Memory B cell (primary cell): ENCODE data around the gene NEU4.
A peak's percentile ranks its signal among the peaks of the same experiment; 100 is the strongest.
"Not testable (repeated sequence)": the region's sequence is repeated elsewhere in the genome, so short reads cannot be mapped to it uniquely, and the experiment has no call there.

ENCODE experiments used
- ATAC-seq: fragments of 150-1000 bp; cut with Tn5 transposase; 2 replicates; pipeline ENCODE4 v1.10.0; 2021; ENCODE audit warnings: low read depth, mild to moderate bottlenecking, moderate library complexity
- DNase-seq, 2 donors: peaks; one replicate each; pipeline ENCODE4 v3.0.0; 2022; ENCODE audit warnings: low spot score in 2 of 2
- H3K27ac Mint-ChIP-seq: one replicate; pipeline ENCODE4 v1.8.0; 2022; ENCODE audit warnings: mild to moderate bottlenecking, moderate library complexity, mixed read lengths
- H3K27me3 Mint-ChIP-seq: one replicate; pipeline ENCODE4 v1.8.0; 2022; ENCODE audit warnings: mixed read lengths
- H3K36me3 Mint-ChIP-seq: one replicate; pipeline ENCODE4 v1.8.0; 2022; ENCODE audit warnings: mild to moderate bottlenecking, mixed read lengths
- H3K4me1 Mint-ChIP-seq: one replicate; pipeline ENCODE4 v1.8.0; 2022; ENCODE audit warnings: mixed read lengths
- H3K4me3 Mint-ChIP-seq: one replicate; pipeline ENCODE4 v1.8.0; 2022; ENCODE audit warnings: mild to moderate bottlenecking, moderate library complexity, mixed read lengths
- H3K9me3 Mint-ChIP-seq: one replicate; pipeline ENCODE4 v1.8.0; 2022; ENCODE audit warnings: mixed read lengths

Gene NEU4

DNA sequence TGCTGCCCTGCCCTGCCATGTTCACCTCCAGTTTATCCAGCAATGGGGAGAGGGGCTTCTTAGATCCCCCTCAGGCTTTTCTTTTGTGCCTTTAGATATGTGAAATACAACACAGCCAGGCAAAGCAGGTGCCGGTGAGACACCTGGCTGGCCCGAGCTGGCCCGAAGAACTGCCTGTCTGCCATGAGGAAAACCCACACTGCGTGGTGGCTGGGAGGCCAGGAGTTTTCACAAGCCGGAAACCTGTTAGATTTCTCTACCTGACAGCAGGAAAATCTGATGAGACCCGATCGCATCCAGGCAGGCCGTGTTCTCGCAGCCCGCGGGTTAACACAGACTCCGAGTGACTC lies 38.1 kb upstream of the NEU4 start:
- no peaks in the 10 kb centered on the region for H3K9me3 Mint-ChIP-seq
- H3K4me1 Mint-ChIP-seq: peaks cover 8% of the 10 kb centered on the region
- peaks cover 3% of the 10 kb centered on the region for H3K27me3 Mint-ChIP-seq
- no peak for ATAC-seq
- H3K4me3 Mint-ChIP-seq: no peak overlapping the region
- peak overlapping the region; percentile 9 for H3K27ac Mint-ChIP-seq
- no peak for DNase-seq
- H3K36me3 Mint-ChIP-seq: no peaks in the 10 kb centered on the region

DNA sequence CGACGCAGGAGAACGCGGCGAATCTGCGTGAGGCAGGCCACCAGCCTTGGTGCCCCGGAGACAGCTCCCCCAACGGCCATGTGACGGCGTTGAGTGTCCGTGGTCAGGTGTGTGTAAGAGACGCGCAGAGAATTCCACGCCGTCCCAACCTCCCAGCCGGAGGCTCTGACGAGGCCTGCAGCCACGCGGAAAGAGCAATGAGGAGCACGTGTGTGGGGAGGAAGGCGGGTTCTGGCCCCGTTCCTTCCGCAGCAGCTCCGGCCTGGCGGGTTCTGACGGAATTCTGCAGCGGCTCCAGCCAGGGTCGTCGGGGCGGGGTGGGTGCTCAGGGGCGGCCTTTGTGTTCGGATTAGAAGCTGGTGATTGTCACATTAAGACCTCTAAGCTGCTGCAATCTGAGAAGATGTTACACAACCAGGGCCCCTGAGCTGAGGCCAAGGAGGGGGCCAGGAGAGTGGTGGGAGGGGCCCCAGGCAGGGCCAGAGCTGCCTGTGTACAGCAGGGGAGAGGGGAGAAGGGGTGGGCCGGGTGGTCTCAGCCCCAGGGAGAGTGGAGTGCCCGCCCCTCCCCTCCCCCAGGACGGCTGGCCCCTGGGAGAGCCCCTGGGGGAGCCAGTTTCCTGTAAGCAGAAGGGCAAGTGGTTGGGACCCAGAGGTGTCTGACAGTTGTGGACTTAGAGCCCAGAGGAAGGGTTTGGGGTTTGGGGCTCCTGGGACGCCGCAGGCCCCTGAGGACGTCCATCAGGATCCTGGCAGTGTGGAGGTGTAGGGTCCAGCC lies 37.5 kb upstream of the NEU4 start:
- peak; percentile 24 for ATAC-seq
- no peak for DNase-seq

DNA sequence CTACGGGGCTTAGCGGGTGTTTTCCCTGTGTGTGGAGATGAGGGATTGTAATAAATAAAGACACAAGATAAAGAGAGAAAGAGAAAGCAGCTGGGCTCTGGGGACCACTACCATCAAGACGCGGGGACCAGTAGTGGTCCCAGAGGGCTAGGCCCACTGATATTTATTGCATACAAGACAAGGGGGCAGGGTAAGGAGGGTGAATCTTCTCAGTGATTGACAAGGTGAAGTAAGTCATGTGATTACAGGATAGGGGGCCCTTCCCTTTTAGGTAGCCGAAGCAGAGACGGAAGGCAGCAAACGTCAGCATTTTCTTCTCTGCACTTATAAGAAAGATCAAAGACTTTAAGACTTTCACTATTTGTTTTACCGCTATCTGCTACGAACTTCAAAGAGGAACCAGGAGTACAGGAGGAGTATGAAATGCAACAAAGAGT lies 36.9 kb upstream of the NEU4 start:
- H3K27me3 Mint-ChIP-seq: peaks cover 3% of the 10 kb centered on the region
- H3K4me3 Mint-ChIP-seq: peak overlapping the region; percentile 69
- peaks cover 8% of the 10 kb centered on the region for H3K4me1 Mint-ChIP-seq
- H3K27ac Mint-ChIP-seq: peak overlapping the region; percentile 48
- DNase-seq (peak in 1 of 2 donors; percentile 28), ATAC-seq (peak; percentile 70)
- no peaks in the 10 kb centered on the region for H3K9me3 Mint-ChIP-seq
- H3K36me3 Mint-ChIP-seq: no peaks in the 10 kb centered on the region

More for the DNA sequence above, 37.5 kb upstream of the NEU4 start:
- H3K4me3 Mint-ChIP-seq: peak overlapping the region; percentile 69
- H3K27ac Mint-ChIP-seq: peak overlapping the region; percentile 48
- no peaks in the 10 kb centered on the region for H3K9me3 Mint-ChIP-seq
- H3K36me3 Mint-ChIP-seq: no peaks in the 10 kb centered on the region
- peaks cover 8% of the 10 kb centered on the region for H3K4me1 Mint-ChIP-seq
- peaks cover 3% of the 10 kb centered on the region for H3K27me3 Mint-ChIP-seq

DNA sequence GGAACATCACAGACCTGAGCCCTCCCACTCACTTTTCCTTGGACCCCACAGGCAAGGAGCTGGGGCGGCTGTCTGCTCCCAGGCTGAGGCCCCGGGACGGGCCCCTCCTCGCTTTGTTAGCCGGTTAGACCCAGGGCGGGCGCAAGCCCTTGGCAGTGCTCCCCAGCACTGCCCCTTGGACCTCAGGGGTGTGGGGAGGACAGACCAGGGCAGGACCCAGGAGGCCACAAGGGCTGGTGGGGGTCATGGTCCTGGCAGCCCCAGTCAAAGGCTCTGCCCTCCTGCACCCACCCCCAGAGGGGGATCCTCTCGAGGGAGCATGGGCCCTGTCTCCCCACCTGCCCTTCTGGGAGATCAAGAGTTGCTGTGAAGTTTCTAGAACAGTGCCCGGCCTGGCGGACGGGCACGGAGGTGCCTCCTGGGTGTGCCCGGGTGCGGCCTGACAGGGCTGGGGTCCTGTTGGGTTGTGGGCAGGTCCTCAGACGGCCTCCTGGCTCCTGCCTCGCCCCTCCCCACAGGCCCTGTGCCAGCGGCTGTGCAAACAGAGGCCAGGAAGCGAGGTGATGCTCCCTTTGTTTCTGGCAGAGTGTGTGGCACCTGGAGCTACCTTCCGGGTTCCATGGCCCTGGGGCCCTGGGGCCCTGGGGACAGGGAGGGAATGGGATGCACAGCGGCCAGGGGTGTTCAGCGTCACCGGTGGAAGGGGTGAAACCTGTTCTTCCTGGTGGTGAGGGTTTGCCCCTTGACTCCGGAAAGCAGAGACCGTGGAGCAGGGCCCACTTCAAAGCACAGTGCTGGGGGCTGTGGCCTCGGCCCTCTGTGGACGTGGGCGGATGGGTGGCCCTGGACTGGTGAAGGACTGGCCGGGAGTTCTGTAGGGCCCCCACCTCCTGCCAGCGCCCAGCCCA lies 35.2 kb upstream of the NEU4 start:
- Mint-ChIP-seq H3K9me3 (no peaks in the 10 kb centered on the region), H3K27me3 (peaks cover 5% of the 10 kb centered on the region), H3K4me1 (peaks cover 8% of the 10 kb centered on the region), H3K27ac (no peak overlapping the region), H3K36me3 (no peaks in the 10 kb centered on the region), H3K4me3 (no peak overlapping the region)
- ATAC-seq: no peak
- no peak for DNase-seq

DNA sequence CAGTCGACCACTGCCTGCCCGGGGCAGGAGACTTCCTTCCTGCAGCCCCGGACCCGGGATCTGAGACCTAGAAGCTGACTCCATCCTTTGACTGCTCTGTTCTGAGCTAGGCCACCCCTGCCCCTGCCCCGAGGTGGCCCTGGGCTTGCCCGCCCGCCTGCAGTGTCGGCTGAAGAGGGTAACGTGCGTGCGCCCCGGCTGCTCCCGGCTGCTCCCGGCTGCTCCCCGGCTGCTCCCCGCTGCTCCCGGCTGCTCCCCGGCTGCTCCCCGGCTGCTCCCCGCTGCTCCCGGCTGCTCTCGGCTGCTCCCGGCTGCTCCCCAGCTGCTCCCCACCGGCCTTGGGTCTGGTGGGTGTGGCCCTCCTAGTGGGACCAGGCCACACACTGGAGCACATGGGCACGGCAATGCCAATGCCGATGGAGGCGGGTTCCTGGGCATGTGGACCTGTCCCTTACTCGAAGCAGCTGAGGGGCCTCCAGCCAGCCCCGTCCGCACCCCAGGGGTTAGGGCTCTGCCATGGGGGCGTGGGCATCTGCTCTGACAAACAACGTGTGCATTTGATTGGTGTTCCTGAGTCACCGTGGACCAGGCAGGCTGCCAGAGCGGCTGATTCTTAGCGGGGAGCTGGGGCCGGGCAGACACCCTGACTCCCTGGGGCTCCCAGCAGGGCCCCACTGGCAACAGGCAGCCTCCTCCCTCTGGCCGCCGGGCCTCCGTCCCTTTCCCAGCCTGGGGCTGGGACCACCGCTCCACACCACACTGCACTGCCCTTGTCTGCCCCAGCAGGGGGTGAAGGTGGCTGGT lies 34.4 kb upstream of the NEU4 start:
- no peaks in the 10 kb centered on the region for H3K9me3 Mint-ChIP-seq
- peaks cover 8% of the 10 kb centered on the region for H3K4me1 Mint-ChIP-seq
- H3K4me3 Mint-ChIP-seq: no peak overlapping the region
- no peaks in the 10 kb centered on the region for H3K36me3 Mint-ChIP-seq
- no peak for ATAC-seq
- H3K27me3 Mint-ChIP-seq: peaks cover 5% of the 10 kb centered on the region
- H3K27ac Mint-ChIP-seq: no peak overlapping the region
- no peak for DNase-seq

DNA sequence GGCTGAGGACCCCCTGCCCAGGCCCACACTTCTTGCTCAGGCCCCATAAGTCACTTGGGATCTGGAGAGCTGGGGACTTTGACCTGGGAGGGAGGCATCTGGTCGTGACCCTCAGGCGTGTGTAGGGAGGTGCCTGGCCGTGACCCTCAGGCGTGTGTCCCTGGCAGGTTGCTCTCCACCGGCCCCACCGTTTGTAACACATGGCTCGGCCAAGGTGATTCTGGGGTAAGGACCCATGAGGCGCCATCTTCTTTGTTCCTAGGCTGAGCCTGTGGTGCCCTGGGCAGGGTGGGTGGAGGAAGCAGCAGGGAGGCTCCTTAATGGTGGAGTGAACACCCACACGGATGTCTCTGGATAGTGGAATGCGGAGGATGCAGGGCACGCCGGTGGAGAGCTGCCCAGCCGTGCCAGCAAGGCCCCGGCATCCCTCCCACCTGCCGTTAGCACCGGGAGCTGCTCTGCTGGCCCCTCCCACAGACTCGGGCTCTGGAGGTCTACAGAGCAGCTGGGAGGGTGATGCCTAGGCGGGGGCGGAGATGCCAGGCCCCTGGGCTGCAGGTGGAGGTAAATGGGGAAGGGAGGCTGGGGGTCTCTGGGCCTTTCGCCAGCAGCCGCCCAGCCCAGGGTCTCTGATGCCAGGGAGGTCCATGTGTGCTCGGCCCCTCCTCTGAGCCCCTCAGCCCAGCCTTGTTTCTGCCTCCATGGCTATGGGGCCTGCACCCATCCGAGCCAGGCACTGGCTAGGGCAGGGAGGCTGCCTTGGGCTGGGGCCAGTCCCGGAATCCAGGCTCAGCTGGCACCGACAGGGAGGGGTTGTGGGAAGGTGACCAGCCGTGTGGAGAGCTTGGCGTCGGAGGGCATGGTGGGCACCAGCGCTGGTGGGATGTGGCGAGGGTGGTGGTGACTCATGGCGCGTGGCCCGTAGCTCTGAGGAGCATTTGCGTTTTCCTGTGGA lies 33.5 kb upstream of the NEU4 start:
- no peak overlapping the region for H3K27ac Mint-ChIP-seq

DNA sequence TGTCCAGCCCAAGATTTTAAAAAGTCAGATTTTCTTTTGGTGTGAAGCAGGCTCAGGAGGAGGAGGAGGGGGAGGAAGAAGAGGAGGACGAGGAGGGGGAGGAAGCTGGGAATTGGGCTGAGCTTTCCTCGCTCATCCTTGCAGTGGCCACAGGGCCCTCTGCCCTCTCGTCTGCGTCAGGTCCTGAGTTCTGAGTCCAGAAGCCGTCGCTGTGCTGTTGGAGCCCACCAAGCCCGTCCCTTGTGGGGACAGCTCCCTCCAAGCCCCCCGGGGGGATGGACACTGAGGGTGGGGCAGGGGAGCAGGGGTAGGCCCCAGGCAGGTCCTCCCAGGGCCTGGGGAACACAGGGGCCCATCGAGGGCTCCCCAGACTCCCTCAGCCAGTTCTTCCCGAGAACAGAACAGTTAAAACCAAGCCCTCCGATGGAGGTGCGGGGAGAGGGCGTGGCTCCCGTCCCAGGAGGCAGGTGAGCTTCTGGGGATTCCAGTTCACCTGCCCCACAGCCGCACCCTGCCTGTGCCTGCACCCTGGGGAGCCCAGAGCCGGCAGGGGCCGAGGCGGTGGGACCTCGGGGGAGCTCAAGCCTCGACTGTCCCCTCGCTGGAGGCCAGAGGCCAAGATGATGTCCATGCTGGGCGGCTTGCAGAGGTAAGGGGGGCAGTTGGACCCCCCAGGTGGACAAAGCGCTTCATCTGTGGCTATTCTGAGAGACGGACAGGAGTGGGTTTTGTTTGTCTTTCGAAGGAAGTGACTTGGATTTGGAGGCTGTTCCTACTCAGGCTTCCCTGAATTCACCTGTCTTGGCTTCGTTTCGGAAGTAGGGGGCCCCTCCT lies 32.4 kb upstream of the NEU4 start, which contains the start of gene GAL3ST2:
GAL3ST2 (plus strand) TSS at position 487 of the 834 bp plus-strand sequence; CDS start at position 621, 134 bp downstream.
- DNase-seq: no peak
- no peaks in the 10 kb centered on the region for H3K36me3 Mint-ChIP-seq
- H3K9me3 Mint-ChIP-seq: no peaks in the 10 kb centered on the region
- H3K27ac Mint-ChIP-seq: no peak within 1 kb of the TSS
- H3K4me1 Mint-ChIP-seq: peaks cover 8% of the 10 kb centered on the region
- peaks cover 5% of the 10 kb centered on the region for H3K27me3 Mint-ChIP-seq
- H3K4me3 Mint-ChIP-seq: no peak within 1 kb of the TSS
- ATAC-seq: no peak

More for the DNA sequence above, 33.5 kb upstream of the NEU4 start:
- Mint-ChIP-seq H3K9me3 (no peaks in the 10 kb centered on the region), H3K4me3 (no peak overlapping the region), H3K36me3 (no peaks in the 10 kb centered on the region), H3K4me1 (peaks cover 8% of the 10 kb centered on the region), H3K27me3 (peaks cover 5% of the 10 kb centered on the region)
- DNase-seq (no peak), ATAC-seq (no peak)

DNA sequence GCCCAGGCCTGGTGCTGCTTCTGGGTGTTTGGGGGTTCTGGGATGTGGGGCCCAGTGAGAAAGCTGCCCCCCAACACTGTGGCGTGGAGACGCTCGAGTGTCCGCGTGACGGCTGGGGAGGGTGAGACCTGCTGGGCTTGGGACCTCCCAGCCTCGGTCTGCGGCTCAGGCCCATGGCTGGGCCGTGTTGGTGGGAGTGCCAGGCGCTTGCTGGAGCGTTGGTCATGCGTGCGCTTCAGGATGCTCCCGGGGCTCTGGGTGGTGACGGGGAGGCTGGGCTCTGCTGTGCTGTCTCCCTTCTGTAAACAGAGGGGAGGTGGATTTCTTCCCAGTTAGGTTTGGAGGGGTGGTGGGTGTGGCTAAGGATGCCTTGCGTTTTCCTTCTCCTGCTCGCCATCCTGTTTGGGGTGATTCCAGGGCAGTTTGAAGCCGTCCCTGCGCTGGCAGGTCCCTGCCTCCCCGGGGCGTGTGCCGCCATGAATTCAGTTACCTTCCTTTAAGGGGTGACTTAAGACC lies 31.8 kb upstream of the NEU4 start:
- Mint-ChIP-seq H3K9me3 (no peaks in the 10 kb centered on the region), H3K27me3 (peaks cover 5% of the 10 kb centered on the region), H3K27ac (no peak overlapping the region), H3K4me3 (no peak overlapping the region), H3K36me3 (no peaks in the 10 kb centered on the region), H3K4me1 (peaks cover 3% of the 10 kb centered on the region)
- no peak for ATAC-seq
- no peak for DNase-seq

DNA sequence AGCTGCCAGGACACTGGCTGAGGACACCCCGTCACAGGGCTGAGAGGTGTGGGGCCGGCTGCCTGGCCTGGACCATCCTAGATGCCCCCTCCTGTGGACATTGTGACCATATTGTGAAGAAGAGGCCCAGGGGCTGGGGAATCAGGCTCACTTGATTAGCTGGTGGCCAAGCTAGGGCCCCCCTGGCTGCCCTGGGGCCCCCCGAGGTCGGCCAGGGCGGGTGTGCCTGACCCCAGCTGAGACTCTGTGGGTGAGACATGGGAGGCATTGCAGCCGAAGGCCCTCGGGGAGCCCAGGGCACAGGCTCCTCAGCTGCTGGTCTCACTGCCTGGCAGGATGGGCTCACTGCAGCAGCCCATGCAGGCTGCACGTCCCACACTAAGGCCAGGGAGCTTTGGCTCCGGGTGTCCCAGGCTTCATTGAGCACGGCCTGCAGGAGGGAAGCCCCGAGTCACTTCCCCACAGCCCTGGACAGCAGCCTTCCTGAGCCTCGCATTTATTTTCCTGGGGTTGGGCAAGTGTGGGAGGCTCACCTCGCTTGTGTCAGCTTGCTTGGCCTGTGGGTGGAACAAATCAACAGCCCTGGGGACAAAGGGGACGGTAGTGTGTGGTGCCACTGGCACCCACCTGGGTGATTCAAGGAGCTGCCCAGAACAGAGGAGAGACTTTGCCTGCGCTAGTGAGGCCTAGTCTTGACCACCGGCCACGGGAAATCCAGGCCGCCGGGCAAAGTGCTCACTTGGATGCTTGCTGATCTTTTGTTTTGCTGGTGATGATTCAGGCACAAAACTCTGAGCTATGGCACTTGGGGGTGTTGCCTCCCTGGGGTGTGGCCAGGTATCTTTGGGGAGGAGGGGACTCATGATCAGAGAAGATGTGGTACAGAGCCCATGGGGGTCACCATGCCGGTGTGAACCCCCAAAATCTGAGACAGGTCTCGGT lies 31.0 kb upstream of the NEU4 start:
- ATAC-seq: no peak
- Mint-ChIP-seq H3K36me3 (no peaks in the 10 kb centered on the region), H3K27ac (no peak overlapping the region)

DNA sequence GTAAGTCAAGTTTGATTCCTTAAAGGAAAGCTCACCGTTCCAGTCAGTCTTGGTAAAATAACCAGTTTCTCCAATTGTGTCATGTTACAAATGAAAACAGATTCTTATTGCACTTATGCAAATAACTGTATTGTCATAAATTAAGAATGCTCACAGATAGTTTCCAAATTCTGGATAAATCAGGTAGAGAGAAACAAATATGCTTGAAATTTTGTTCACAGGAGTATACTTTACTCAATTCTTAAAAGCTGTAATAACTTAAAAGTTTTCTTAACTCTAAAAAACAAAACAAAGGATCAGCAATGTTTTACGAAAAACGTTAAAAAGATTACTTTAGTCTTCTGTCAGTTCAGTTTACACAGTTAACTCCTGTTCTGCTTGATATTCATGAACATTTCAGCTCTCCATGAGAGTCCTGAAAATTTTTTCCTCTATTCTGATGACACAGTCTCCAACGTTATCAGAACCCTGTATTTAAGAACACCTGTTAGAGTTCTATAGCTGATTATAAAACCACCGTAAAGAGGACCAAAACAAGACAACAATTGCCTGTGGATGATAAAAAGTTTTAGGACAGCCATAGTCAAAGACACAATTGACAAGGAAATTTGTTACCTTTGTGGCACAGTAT lies 27.9 kb upstream of the NEU4 start:
- Mint-ChIP-seq H3K36me3 (peaks cover 1% of the 10 kb centered on the region), H3K4me1 (no peaks in the 10 kb centered on the region), H3K27me3 (peaks cover 2% of the 10 kb centered on the region), H3K4me3 (no peak overlapping the region), H3K9me3 (peaks cover 1% of the 10 kb centered on the region), H3K27ac (no peak overlapping the region)
- DNase-seq: no peak
- ATAC-seq: no peak

More for the DNA sequence above, 31.0 kb upstream of the NEU4 start:
- H3K4me3 Mint-ChIP-seq: no peak overlapping the region
- peaks cover 5% of the 10 kb centered on the region for H3K27me3 Mint-ChIP-seq
- no peaks in the 10 kb centered on the region for H3K4me1 Mint-ChIP-seq
- DNase-seq: no peak
- H3K9me3 Mint-ChIP-seq: no peaks in the 10 kb centered on the region

DNA sequence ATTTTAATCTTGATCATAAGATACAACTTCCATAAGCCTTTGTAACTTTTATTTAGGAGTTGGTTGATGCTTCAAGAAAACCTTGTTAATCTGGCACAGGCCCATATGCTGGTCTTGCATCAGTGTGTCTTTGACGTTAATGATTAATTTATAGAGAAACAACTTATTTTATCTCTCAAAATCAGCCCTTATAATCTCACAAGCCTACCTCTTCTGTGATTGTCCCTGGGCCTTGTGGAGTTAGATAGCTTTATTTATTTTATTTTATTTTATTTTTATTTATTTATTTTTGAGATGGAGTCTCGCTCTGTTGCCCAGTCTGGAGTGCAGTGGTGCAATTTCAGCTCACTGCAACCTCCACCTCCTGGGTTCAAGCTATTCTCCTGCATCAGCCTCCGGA lies 26.9 kb upstream of the NEU4 start:
- H3K36me3 Mint-ChIP-seq, H3K27ac Mint-ChIP-seq, H3K4me3 Mint-ChIP-seq, H3K9me3 Mint-ChIP-seq, H3K27me3 Mint-ChIP-seq, DNase-seq, ATAC-seq, H3K4me1 Mint-ChIP-seq: not testable (repeated sequence)
